Measurements from ENCODE around the gene TMEM18.

DNA sequence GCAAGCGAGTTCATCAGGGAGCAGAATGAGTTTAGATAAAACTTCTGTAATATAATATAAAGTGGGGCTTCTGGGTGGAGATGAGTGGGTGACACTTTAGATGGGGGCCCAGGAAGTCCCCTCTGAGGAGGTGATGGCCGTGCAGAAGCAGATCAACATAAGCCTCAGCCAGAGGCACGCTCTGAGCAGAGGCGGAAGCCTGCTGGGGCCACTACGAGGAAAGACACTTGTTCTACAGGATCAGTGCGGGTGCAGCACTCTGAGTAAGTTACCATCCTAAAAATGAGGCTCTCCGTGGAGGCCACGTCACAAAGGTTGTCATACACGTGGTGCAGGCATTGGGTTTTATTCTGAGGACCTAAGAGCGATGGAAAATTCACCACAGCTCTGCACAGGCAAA lies 22.3 kb downstream of the TMEM18 start:
- TF ChIP-seq POLR2AphosphoS5 (IDR thresholded peaks at IDR 0.05; ENCODE audit: low read depth, low read length) (no peak), POLR2A (IDR thresholded peaks at IDR 0.05; ENCODE audit: low read depth, low read length) (no peak), SPI1 (IDR thresholded peaks at IDR 0.05; ENCODE audit: low read depth, low read length) (no peak), TAF1 (IDR thresholded peaks at IDR 0.05; ENCODE audit: low read depth, low read length) (no peak)
